ENCODE measurements around the gene NACA2.

DNA sequence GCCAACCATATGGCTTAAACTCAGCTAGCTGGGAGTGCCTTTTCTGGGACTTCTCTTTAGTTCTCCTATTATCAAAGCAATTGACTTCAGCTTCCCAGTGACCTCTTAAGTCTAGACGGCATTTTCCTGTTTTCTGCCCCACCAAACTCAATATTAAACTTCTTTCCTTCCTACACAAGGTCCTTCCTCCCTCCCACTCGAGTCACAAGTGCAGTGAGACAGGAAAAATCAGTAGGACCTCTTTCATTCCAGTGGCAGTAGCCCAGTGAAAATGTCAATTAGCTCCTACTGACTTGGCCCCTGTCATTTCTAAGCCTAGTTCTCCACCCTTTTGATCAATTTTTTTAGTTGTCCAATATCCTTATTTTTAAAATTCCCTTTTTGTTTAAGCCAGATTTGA lies 9.6 kb upstream of the NACA2 start:
- TF ChIP-seq CTCF (IDR thresholded peaks at IDR 0.05) = no peak
- TF ChIP-seq POLR2A (IDR thresholded peaks at IDR 0.05) = no peak
